Vagina (tissue), 2 donors: ENCODE results near the gene NEK11. TPM values are rescaled to one million over a fixed set of nuclear protein-coding genes. Genes with fewer than 3 reads are reported as not detected.

Experiments
- DNase-seq, 2 donors: peaks; one replicate each; pipeline ENCODE4 v3.0.0-alpha.2; 2017; ENCODE audit errors: extremely low spot score in 2 of 2
- H3K27ac ChIP-seq: fragments of 200-600 bp; sonication (generic); one replicate; pipeline ENCODE4 v1.5.1; 2019
- H3K27me3 ChIP-seq: fragments of 200-600 bp; sonication (generic); one replicate; pipeline ENCODE4 v1.5.1; 2019
- H3K36me3 ChIP-seq, 2 donors: fragments of 200-600 bp; sonication (generic); one replicate each; pipeline ENCODE4 v1.5.1; 2017 to 2019
- H3K4me1 ChIP-seq: fragments of 200-600 bp; sonication (generic); one replicate; pipeline ENCODE4 v1.5.1; 2019
- H3K4me3 ChIP-seq, 2 donors: fragments of 200-600 bp; sonication (generic); 1 replicate in 1 of 2; 2 replicates in 1 of 2; pipeline ENCODE4 v1.5.1; 2016 to 2019
- H3K9me3 ChIP-seq: fragments of 200-600 bp; sonication (generic); one replicate; pipeline ENCODE4 v1.5.1; 2019
- POLR2A ChIP-seq, 2 donors: fragments of 450-650 bp; IDR thresholded peaks; one replicate each; pipeline ENCODE4 v1.6.1; 2017; ENCODE audit warnings: antibody characterized with exemption in 2 of 2, mild to moderate bottlenecking in 2 of 2, moderate library complexity in 2 of 2
- POLR2AphosphoS5 ChIP-seq, 2 donors: sonication (generic); formaldehyde crosslinking; IDR thresholded peaks; one replicate each; pipeline ENCODE4 v1.9.0; 2017; ENCODE audit warnings: antibody characterized with exemption in 2 of 2, mild to moderate bottlenecking in 2 of 2, low read depth in 1 of 2; ENCODE audit not compliant: insufficient read depth in 1 of 2
- intact Hi-C: fragments of 100-400 bp; cut with DNase I; formaldehyde crosslinking; loops from one replicate; pipeline ENCODE4 v1.15.1; 2023
- total RNA-seq: library from RNA; depleted of rRNA; stranded (reverse); fragments of >200 nt; gene quantifications from one replicate; pipeline ENCODE4 v1.2.3, GENCODE V29; 2016
- TF ChIP-seq, protein P1 (sequence below), 3 experiments: fragments of 450-650 bp in 2 of 3; fragments of 200-600 bp in 1 of 3; sonication (generic) in 1 of 3; IDR thresholded peaks; one replicate each; pipeline ENCODE4 v1.5.1; 2017 to 2019; ENCODE audit warnings: antibody characterized with exemption in 3 of 3, mild to moderate bottlenecking in 2 of 3, moderate library complexity in 2 of 3

The NEK11 gene
- total RNA-seq, 1 donor from 2014 or later, result 8.6 TPM

DNA sequence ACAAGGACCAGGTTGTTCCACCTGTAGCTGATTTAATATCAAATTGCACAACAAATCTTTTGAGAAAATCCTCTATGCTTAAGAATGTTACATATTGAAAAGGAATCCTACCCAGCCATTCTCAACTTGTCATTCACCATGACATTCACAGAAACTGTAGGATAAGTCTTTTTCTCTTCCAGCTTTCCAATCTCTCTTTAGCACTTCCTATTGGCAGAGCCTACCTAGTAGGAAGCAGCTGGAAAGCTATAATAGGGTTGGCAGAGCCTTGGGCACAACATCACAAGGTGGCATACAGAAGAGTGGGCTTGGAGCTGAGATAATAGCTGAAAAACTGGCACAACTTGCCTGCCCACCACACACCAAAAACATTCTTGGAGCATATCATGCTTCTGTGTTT is 287.6 kb downstream of the NEK11 start:
- Histone ChIP-seq H3K4me1 (no peaks in the 10 kb centered on the region), H3K4me3 (no peak overlapping the region), H3K9me3 (no peaks in the 10 kb centered on the region), H3K36me3 (no peaks in the 10 kb centered on the region), H3K27me3 (no peaks in the 10 kb centered on the region), H3K27ac (no peak overlapping the region)
- no peak for DNase-seq
- TF ChIP-seq, protein P1, sequence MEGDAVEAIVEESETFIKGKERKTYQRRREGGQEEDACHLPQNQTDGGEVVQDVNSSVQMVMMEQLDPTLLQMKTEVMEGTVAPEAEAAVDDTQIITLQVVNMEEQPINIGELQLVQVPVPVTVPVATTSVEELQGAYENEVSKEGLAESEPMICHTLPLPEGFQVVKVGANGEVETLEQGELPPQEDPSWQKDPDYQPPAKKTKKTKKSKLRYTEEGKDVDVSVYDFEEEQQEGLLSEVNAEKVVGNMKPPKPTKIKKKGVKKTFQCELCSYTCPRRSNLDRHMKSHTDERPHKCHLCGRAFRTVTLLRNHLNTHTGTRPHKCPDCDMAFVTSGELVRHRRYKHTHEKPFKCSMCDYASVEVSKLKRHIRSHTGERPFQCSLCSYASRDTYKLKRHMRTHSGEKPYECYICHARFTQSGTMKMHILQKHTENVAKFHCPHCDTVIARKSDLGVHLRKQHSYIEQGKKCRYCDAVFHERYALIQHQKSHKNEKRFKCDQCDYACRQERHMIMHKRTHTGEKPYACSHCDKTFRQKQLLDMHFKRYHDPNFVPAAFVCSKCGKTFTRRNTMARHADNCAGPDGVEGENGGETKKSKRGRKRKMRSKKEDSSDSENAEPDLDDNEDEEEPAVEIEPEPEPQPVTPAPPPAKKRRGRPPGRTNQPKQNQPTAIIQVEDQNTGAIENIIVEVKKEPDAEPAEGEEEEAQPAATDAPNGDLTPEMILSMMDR (IDR thresholded peaks at IDR 0.05), result no peak
- no peak for TF ChIP-seq POLR2AphosphoS5 (IDR thresholded peaks at IDR 0.05; ENCODE audit: insufficient read depth in 1 of 2, low read depth in 1 of 2)
- TF ChIP-seq POLR2A (IDR thresholded peaks at IDR 0.05), result no peak
- intact Hi-C loops, result no loop called here

DNA sequence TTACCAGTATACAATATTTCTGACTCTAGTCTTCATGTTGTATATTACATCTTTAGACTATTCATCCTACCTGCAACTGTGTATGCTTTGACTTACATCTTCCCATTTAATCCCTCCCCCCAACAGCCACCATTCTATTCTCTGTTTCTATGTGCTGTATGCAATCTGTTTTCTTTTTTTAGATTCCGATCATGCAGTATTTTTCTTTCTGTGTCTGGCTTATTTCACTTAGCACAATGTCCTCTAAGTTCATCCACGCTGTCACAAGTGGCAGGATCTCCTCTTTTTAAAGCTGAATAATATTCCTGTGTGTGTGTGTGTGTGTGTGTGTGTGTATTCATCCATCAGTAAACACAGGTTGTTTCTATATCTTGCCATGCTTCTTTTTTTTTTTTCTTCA is 288.5 kb downstream of the NEK11 start:
- H3K27me3 ChIP-seq, result no peaks in the 10 kb centered on the region
- no peak overlapping the region for H3K27ac ChIP-seq
- H3K36me3 ChIP-seq, result no peaks in the 10 kb centered on the region
- intact Hi-C loops, result no loop called here
- H3K9me3 ChIP-seq, result no peaks in the 10 kb centered on the region
- H3K4me3 ChIP-seq, result no peak overlapping the region
- DNase-seq, result no peak
- TF ChIP-seq POLR2A (IDR thresholded peaks at IDR 0.05) (no peak), POLR2AphosphoS5 (IDR thresholded peaks at IDR 0.05; ENCODE audit: insufficient read depth in 1 of 2, low read depth in 1 of 2) (no peak)
- TF ChIP-seq, protein P1 (IDR thresholded peaks at IDR 0.05), result no peak
- H3K4me1 ChIP-seq, result no peaks in the 10 kb centered on the region

DNA sequence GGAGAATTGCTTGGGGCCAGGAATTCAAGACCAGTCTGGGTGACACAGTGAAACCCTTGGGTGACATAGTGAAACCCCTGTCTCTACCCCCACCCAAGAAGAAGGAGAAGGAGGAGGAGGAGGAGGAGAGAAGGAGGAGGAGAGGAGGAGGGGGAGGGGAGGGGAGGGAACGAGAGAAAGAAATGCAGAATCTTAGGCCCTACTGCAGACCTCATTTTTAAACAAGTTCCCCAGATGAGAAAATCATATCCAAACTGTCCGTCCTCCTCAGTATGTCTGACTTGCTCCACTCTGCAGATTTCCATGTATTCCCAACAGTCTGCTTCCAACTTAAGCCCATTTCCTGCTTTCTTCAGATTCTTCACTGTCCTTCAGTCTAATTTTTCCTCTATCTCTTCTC is 291.0 kb downstream of the NEK11 start:
- no peaks in the 10 kb centered on the region for H3K36me3 ChIP-seq
- H3K27ac ChIP-seq, result no peak overlapping the region
- H3K4me1 ChIP-seq, result no peaks in the 10 kb centered on the region
- no peak for DNase-seq
- TF ChIP-seq POLR2AphosphoS5 (IDR thresholded peaks at IDR 0.05; ENCODE audit: insufficient read depth in 1 of 2, low read depth in 1 of 2), result no peak
- TF ChIP-seq, protein P1 (IDR thresholded peaks at IDR 0.05), result no peak
- TF ChIP-seq POLR2A (IDR thresholded peaks at IDR 0.05), result no peak
- H3K9me3 ChIP-seq, result no peaks in the 10 kb centered on the region
- no peak overlapping the region for H3K4me3 ChIP-seq
- intact Hi-C loops, result no loop called here
- H3K27me3 ChIP-seq, result no peaks in the 10 kb centered on the region

DNA sequence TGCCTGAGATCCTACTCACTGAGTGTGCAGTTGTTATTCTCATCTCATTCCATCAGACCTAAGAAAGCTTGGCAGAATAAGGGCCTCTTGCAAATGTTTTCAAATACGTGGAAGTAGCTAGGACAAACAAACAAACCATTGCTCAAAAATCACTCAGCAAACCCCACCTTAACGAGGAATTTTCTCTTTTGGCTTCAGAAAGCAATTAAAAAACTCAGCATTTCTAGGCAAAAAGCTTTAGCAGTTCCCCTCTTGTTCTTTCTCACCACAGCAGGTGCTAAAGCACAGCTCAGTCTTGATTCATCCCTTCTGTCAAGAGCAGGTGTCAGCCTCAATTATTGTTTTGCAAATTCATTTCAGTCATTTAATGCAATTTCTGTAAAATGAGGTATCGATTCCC is 296.3 kb downstream of the NEK11 start:
- H3K36me3 ChIP-seq, result no peaks in the 10 kb centered on the region

DNA sequence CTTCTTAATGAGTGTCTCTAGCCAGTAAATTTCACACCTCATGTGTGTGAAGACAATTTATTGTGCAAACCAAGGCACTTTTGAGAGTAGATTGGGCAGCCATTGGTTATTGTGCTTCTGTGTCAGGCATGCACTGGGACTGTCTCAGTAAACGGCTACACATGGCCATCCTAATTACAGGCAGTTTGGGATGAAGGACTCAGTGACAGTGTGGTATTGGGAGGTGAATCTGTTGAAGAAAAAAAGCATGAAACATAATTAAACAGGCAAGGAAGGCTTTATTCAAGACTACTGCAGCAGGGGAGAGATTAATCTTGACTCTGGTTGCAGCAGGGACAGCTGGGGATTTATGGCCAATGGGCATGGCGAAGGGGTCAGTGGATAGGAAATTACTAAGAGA is 297.1 kb downstream of the NEK11 start:
- DNase-seq, result no peak
- TF ChIP-seq POLR2AphosphoS5 (IDR thresholded peaks at IDR 0.05; ENCODE audit: insufficient read depth in 1 of 2, low read depth in 1 of 2) (no peak), POLR2A (IDR thresholded peaks at IDR 0.05) (no peak)
- TF ChIP-seq, protein P1 (IDR thresholded peaks at IDR 0.05), result no peak
- Histone ChIP-seq H3K36me3 (no peaks in the 10 kb centered on the region), H3K4me1 (no peaks in the 10 kb centered on the region), H3K9me3 (no peaks in the 10 kb centered on the region), H3K4me3 (no peak overlapping the region), H3K27ac (no peak overlapping the region), H3K27me3 (no peaks in the 10 kb centered on the region)
- intact Hi-C loops, result no loop called here

More for the DNA sequence above, 296.3 kb downstream of the NEK11 start:
- intact Hi-C loops, result no loop called here
- Histone ChIP-seq H3K4me1 (no peaks in the 10 kb centered on the region), H3K27me3 (no peaks in the 10 kb centered on the region), H3K27ac (no peak overlapping the region), H3K4me3 (no peak overlapping the region), H3K9me3 (no peaks in the 10 kb centered on the region)
- TF ChIP-seq POLR2A (IDR thresholded peaks at IDR 0.05), result no peak
- TF ChIP-seq, protein P1 (IDR thresholded peaks at IDR 0.05), result no peak
- no peak for TF ChIP-seq POLR2AphosphoS5 (IDR thresholded peaks at IDR 0.05; ENCODE audit: insufficient read depth in 1 of 2, low read depth in 1 of 2)
- DNase-seq, result no peak
